Stomach (tissue), 9 donors: ENCODE measurements around the gene MYOD1. TPM values are rescaled to one million over a fixed set of nuclear protein-coding genes. Genes with fewer than 3 reads are reported as not detected.

Experiments used
- DNase-seq, 2 donors: peaks; one replicate each; pipeline versions ENCODE4 v3.0.0 to v3.0.0-alpha.2; 2013 to 2019
- H3K27ac ChIP-seq, 5 donors: fragments of 200-600 bp in 4 of 5; sonication (generic) in 4 of 5; one replicate each; pipeline ENCODE4 v1.5.1; 2013 to 2019; ENCODE audit warnings: mild to moderate bottlenecking in 1 of 5, moderate library complexity in 1 of 5
- H3K27me3 ChIP-seq, 3 donors: fragments of 200-600 bp; sonication (generic); one replicate each; pipeline ENCODE4 v1.5.1; 2017 to 2019; ENCODE audit warnings: mixed run types in 1 of 3
- H3K36me3 ChIP-seq, 4 donors: fragments of 200-600 bp; sonication (generic); 1 replicate in 3 of 4; 2 replicates in 1 of 4; pipeline ENCODE4 v1.5.1; 2016 to 2019
- H3K4me1 ChIP-seq, 4 donors: fragments of 200-600 bp; sonication (generic); one replicate each; pipeline ENCODE4 v1.5.1; 2016 to 2019
- H3K4me3 ChIP-seq, 4 donors: fragments of 200-600 bp; sonication (generic) in 3 of 4; one replicate each; pipeline ENCODE4 v1.5.1; 2016 to 2019; ENCODE audit warnings: mild to moderate bottlenecking in 1 of 4
- H3K9me3 ChIP-seq, 4 donors: fragments of 200-600 bp; sonication (generic); one replicate each; pipeline ENCODE4 v1.5.1; 2016 to 2019
- CTCF ChIP-seq, 7 experiments: fragments of 450-650 bp in 4 of 7; fragments of 200-600 bp in 3 of 7; sonication (generic) in 3 of 7; IDR thresholded peaks; one replicate each; pipeline ENCODE4 v1.5.1; 2016 to 2019; ENCODE audit warnings: antibody characterized with exemption in 7 of 7, control low read depth in 2 of 7, mild to moderate bottlenecking in 1 of 7
- EP300 ChIP-seq: sonication (generic); formaldehyde crosslinking; IDR thresholded peaks from one replicate; pipeline ENCODE4 v1.6.1; 2017; ENCODE audit warnings: antibody characterized with exemption
- POLR2A ChIP-seq, 4 donors: fragments of 450-650 bp; IDR thresholded peaks; one replicate each; pipeline ENCODE4 v1.6.1; 2016; ENCODE audit warnings: antibody characterized with exemption in 4 of 4, control low read depth in 2 of 4, mild to moderate bottlenecking in 1 of 4, moderate library complexity in 1 of 4
- POLR2AphosphoS5 ChIP-seq, 3 donors: sonication (generic); formaldehyde crosslinking; IDR thresholded peaks; one replicate each; pipeline ENCODE4 v1.6.1; 2016; ENCODE audit warnings: antibody characterized with exemption in 3 of 3
- WGBS, 5 donors: extraction: QIAGEN DNeasy Blood & Tissue Kit in 3 of 5; methylation state at CpG; one replicate each; pipeline versions ENCODE4 v1.1.5 to v1.1.7; 2013 to 2018; 5-methylcytosine and 5-hydroxymethylcytosine counted together
- intact Hi-C: fragments of 100-400 bp; cut with DNase I; formaldehyde crosslinking; loops from one replicate; pipeline ENCODE4 v1.15.1; 2023; ENCODE audit warnings: low total_unique reads
- polyA plus RNA-seq, 3 donors: library from polyadenylated mRNA; stranded (reverse); fragments of 200-250 nt; gene quantifications; one replicate each; pipeline ENCODE4 v1.2.3, GENCODE V29; 2013
- total RNA-seq, 5 donors: library from RNA; depleted of rRNA; stranded (reverse); fragments of >200 nt; gene quantifications; one replicate each; pipeline versions ENCODE4 v1.1.0 to v1.2.3, GENCODE V29; 2014 to 2016
- donor health status: healthy with polysubstance abuse.
- donor health status: Bipolar disorder and iron deficiency.
- donor health status: healthy.

The MYOD1 gene
- total and polyA plus RNA-seq, 8 donors: not detected

- H3K27ac ChIP-seq: no peak overlapping the region
- H3K4me3 ChIP-seq: no peak overlapping the region
- TF ChIP-seq CTCF (IDR thresholded peaks at IDR 0.05) (no peak), EP300 (no peak), POLR2A (IDR thresholded peaks at IDR 0.05) (no peak), POLR2AphosphoS5 (IDR thresholded peaks at IDR 0.05) (no peak)
- intact Hi-C loops: no loop called here
- DNase-seq: no peak
- peaks cover 0 to 4% (median 0%) of the 10 kb centered on the region in 4 donors for H3K4me1 ChIP-seq
- no peaks in the 10 kb centered on the region for H3K9me3 ChIP-seq
- peaks cover 0 to 43% (median 0%) of the 10 kb centered on the region in 3 donors for H3K27me3 ChIP-seq
- H3K36me3 ChIP-seq: no peaks in the 10 kb centered on the region
- 80 to 92% (median 87%) methylated on average over 8 of the region's 8 CpGs for WGBS, 5 donors
Observed at GRCh38 chr11:17748044-17748443, 28.7 kb downstream of the MYOD1 start.

- no peak for DNase-seq
- Histone ChIP-seq H3K27ac (no peak overlapping the region), H3K4me3 (no peak overlapping the region), H3K9me3 (no peaks in the 10 kb centered on the region), H3K4me1 (peaks cover 0 to 4% (median 0%) of the 10 kb centered on the region in 4 donors), H3K36me3 (no peaks in the 10 kb centered on the region), H3K27me3 (peaks cover 0 to 50% (median 0%) of the 10 kb centered on the region in 3 donors)
- TF ChIP-seq EP300 (no peak), POLR2AphosphoS5 (IDR thresholded peaks at IDR 0.05) (no peak), POLR2A (IDR thresholded peaks at IDR 0.05) (no peak), CTCF (IDR thresholded peaks at IDR 0.05) (no peak)
- intact Hi-C loops: no loop called here
- 70 to 80% (median 78%) methylated on average over 8 to 19 of the region's 19 CpGs for WGBS, 5 donors
Observed at GRCh38 chr11:17748761-17749721, 29.7 kb downstream of the MYOD1 start.

GRCh38 chr11:17750013-17750800, 30.8 kb downstream of the MYOD1 start:
- intact Hi-C loops: no loop called here
- WGBS, 5 donors: 68 to 75% (median 73%) methylated on average over 12 to 13 of the region's 13 CpGs
- TF ChIP-seq EP300 (no peak), POLR2AphosphoS5 (IDR thresholded peaks at IDR 0.05) (no peak), CTCF (IDR thresholded peaks at IDR 0.05) (no peak), POLR2A (IDR thresholded peaks at IDR 0.05) (no peak)

GRCh38 chr11:17750801-17751165, 31.4 kb downstream of the MYOD1 start:
- TF ChIP-seq CTCF (IDR thresholded peaks at IDR 0.05) (no peak), POLR2AphosphoS5 (IDR thresholded peaks at IDR 0.05) (no peak), EP300 (no peak)
- intact Hi-C loops: no loop called here

More at GRCh38 chr11:17750013-17750800, 30.8 kb downstream of the MYOD1 start:
- no peaks in the 10 kb centered on the region for H3K9me3 ChIP-seq
- H3K4me1 ChIP-seq: peaks cover 0 to 4% (median 0%) of the 10 kb centered on the region in 4 donors
- H3K27me3 ChIP-seq: peaks cover 0 to 49% (median 0%) of the 10 kb centered on the region in 3 donors
- no peak overlapping the region for H3K27ac ChIP-seq
- no peak for DNase-seq
- no peaks in the 10 kb centered on the region for H3K36me3 ChIP-seq
- H3K4me3 ChIP-seq: no peak overlapping the region

More at GRCh38 chr11:17750801-17751165, 31.4 kb downstream of the MYOD1 start:
- Histone ChIP-seq H3K4me3 (no peak overlapping the region), H3K36me3 (no peaks in the 10 kb centered on the region), H3K27me3 (peaks cover 0 to 44% (median 0%) of the 10 kb centered on the region in 3 donors), H3K9me3 (no peaks in the 10 kb centered on the region), H3K27ac (no peak overlapping the region), H3K4me1 (peaks cover 0 to 4% (median 0%) of the 10 kb centered on the region in 4 donors)
- WGBS, 5 donors: 50 to 72% (median 60%) methylated on average over 2 of the region's 2 CpGs
- no peak for DNase-seq
